Activated gamma-delta T cell treated with Interleukin-2 at 50 U/mL for 16 hours (primary cell): ENCODE data around the gene NSD1.
"Not testable (repeated sequence)": the region's sequence is repeated elsewhere in the genome, so short reads cannot be mapped to it uniquely, and the experiment has no call there.

ENCODE experiments used
- DNase-seq: peaks from one replicate; pipeline ENCODE4 v3.0.0-alpha.2; 2020

The NSD1 gene

DNA sequence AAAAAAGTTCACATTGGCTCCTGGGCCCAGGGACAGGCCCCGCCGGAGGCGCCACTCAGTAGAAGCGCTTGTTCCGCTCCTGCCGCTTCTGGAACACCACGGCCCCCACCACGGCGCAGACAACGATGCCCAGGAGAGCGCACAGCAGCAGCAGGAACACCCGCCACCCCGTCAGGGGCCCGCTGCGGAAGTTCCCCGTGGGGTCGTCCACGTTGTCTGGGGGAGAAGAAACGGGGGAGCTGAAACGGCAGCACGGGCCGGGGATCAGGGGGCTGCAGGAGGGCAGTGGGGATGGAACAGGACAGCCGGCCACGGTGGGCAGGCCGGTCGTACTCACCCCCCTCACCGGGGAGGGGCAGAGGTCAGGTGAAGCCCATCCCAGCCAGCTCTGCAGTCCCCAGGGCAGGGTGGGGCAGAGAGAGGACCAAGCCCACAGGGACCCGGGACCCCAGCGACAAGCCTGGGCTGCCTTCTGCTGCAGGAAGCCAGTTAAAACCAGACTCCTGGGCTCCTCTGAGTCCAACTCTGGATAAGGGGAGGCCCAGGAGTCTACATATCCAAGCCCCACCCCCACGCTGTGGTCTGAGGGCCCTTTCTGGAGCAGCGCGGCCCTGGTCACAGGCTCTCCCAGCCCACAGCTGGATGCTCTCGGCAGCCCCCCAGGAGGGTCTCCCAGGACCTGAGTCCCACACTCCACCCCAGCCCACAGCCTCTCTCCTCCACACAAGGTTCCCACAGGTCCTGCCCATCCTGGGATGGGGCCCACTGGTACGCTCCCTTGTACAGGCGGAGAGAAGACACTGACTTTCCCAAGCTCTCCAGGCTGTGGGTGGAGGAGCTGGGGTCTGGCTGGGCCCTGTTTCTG, 198.7 kb downstream of the NSD1 start:
- DNase-seq: no peak

DNA sequence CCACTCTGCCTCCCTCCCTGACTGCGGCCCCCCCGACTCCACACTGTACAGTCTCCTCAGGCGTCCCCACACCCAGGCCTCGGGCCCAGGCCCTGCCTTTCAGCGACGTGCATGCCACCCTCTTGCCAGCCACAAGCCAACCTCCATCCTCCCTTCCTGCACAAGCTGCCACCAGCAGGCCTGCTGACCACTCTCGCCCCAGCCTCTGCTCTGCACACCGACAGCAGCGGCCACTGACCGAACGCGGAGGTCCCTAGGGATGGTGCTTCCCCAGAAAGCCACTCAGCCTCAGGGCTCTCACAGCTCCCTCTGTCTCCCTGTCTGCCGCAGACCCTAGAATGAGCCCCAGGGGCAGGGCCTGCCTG, 199.3 kb downstream of the NSD1 start:
- no peak for DNase-seq

- no peak for DNase-seq
Measured at GRCh38 chr5:177333420-177334154, 200.0 kb downstream of the NSD1 start.

- no peak for DNase-seq
Measured at GRCh38 chr5:177334155-177334551, 200.6 kb downstream of the NSD1 start.

- no peak for DNase-seq
Measured at GRCh38 chr5:177334781-177335700, 201.5 kb downstream of the NSD1 start.

GRCh38 chr5:177335701-177336065, 202.1 kb downstream of the NSD1 start:
- no peak for DNase-seq

- no peak for DNase-seq
Measured at GRCh38 chr5:177336112-177336511, 202.5 kb downstream of the NSD1 start.

- no peak for DNase-seq
Measured at GRCh38 chr5:177336603-177337494, 203.3 kb downstream of the NSD1 start.

- DNase-seq: no peak
Measured at GRCh38 chr5:177338251-177339106, 204.9 kb downstream of the NSD1 start.

- DNase-seq: no peak
Measured at GRCh38 chr5:177339107-177339638, 205.6 kb downstream of the NSD1 start.

DNA sequence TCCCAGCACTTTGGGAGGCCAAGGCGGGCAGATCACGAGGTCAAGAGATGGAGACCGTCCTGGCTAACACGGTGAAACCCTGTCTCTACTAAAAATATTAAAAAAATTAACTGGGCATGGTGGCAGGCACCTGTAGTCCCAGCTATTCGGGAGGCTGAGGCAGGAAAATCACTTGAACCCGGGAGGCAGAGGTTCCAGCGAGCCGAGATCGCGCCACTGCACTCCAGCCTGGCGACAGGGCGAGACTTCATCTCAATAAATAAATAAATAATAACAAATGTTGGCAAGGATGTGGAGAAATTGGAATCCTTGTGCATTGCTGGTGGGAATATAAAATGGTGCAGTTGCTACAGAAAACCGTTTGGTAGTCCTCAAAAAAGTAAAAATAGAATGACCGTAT, 209.4 kb downstream of the NSD1 start:
- DNase-seq: not testable (repeated sequence)

GRCh38 chr5:177343777-177344176, 210.2 kb downstream of the NSD1 start:
- DNase-seq: no peak

DNA sequence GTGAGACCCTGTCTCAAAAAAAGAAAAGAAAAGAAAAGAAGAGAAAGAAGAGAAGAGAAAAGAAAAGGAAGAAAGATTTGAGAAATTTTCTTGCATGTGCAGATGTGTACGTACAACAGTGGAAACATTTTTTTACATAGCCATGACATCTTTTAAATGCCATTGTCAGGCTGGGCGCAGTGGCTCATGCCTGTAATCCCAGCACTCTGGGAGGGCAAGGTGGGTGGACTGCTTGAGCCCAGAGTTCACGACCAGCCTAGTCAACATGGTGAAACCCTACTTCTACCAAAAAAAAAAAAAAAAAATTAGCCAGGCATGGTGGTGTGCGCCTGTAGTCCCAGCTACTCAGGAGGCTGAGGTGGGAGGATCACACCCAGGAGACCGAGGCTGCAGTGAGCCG, 211.3 kb downstream of the NSD1 start:
- no peak for DNase-seq

GRCh38 chr5:177346820-177347219, 213.2 kb downstream of the NSD1 start:
- no peak for DNase-seq

GRCh38 chr5:177347699-177348098, 214.1 kb downstream of the NSD1 start:
- no peak for DNase-seq

DNA sequence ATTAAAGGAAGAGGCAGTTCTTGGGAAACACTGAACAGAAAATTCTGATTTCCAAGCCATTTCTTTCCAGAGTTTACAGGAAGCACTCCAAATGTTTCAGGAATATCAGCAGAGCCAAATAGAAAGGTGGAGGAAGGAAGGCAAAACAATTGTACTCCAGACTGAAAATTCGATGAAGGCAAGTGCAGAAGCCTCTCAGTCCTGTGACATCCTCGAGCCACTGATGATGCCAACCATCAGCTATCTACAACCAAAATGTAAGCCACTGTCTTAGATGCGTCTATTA, 215.7 kb downstream of the NSD1 start:
- no peak for DNase-seq

DNA sequence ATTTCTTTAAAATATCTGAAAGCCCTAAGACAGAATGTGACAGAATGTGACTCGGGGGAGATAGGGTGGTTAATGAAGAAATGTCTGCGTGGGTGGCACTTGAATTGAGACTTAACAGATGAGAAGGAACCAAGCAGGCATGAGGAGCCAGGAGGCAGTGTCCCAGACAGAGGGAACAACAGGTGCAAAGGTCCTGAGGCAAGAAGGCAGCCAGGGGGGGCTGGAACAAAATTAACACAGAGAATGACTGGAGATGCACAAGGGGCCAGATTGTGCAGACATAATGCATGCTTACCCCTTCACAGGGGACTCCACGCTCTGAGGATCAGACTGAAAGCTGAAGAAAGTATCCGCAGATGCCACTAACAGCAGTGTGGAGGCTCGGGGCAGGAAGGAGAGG, 216.2 kb downstream of the NSD1 start:
- no peak for DNase-seq
